Neutrophil (primary cell): ENCODE data around the gene NFATC4.

Experiments used
- H3K27ac ChIP-seq: fragments of 200-600 bp; sonication (generic); 2 replicates; pipeline ENCODE4 v1.5.1; 2016; ENCODE audit warnings: mild to moderate bottlenecking, moderate library complexity
- H3K27me3 ChIP-seq: fragments of 200-600 bp; sonication (generic); 2 replicates; pipeline ENCODE4 v1.6.0; 2016; ENCODE audit warnings: mild to moderate bottlenecking
- H3K36me3 ChIP-seq: fragments of 200-600 bp; sonication (generic); 2 replicates; pipeline ENCODE4 v1.5.1; 2017
- H3K4me1 ChIP-seq, 2 experiments: fragments of 200-600 bp in 1 of 2; sonication (generic) in 1 of 2; 1 replicate in 1 of 2; 2 replicates in 1 of 2; pipeline versions ENCODE4 v1.5.1 to v1.6.1; 2013 to 2016; ENCODE audit warnings: low read depth in 1 of 2, low read length in 1 of 2, mild to moderate bottlenecking in 1 of 2, moderate library complexity in 1 of 2; ENCODE audit not compliant: control insufficient read depth in 1 of 2, insufficient read depth in 1 of 2
- H3K4me3 ChIP-seq, 2 experiments: fragments of 200-600 bp in 1 of 2; sonication (generic) in 1 of 2; 1 replicate in 1 of 2; 2 replicates in 1 of 2; pipeline ENCODE4 v1.5.1; 2013 to 2016; ENCODE audit warnings: low read depth in 1 of 2, low read length in 1 of 2, mild to moderate bottlenecking in 1 of 2, moderate library complexity in 1 of 2
- H3K9me3 ChIP-seq: fragments of 200-600 bp; sonication (generic); 2 replicates; pipeline ENCODE4 v1.5.1; 2016
- CTCF ChIP-seq: fragments of 200-600 bp; sonication (generic); IDR thresholded peaks from 2 replicates; pipeline ENCODE4 v1.5.1; 2016; ENCODE audit warnings: antibody characterized with exemption

Gene NFATC4

GRCh38 chr14:24404814-24405213 is 36.8 kb downstream of the NFATC4 start:
- Histone ChIP-seq H3K4me3 (no peak overlapping the region), H3K9me3 (no peaks in the 10 kb centered on the region), H3K27me3 (peaks cover 2% of the 10 kb centered on the region), H3K27ac (no peak overlapping the region), H3K4me1 (no peaks in the 10 kb centered on the region), H3K36me3 (no peaks in the 10 kb centered on the region)
- no peak for TF ChIP-seq CTCF

- Histone ChIP-seq H3K27ac (no peak overlapping the region), H3K4me1 (no peaks in the 10 kb centered on the region), H3K4me3 (no peak overlapping the region), H3K36me3 (no peaks in the 10 kb centered on the region), H3K27me3 (no peaks in the 10 kb centered on the region), H3K9me3 (no peaks in the 10 kb centered on the region)
- TF ChIP-seq CTCF: no peak
These were observed 38.4 kb downstream of the NFATC4 start for GRCh38 chr14:24406416-24406815.

- no peaks in the 10 kb centered on the region for H3K36me3 ChIP-seq
- no peaks in the 10 kb centered on the region for H3K9me3 ChIP-seq
- no peak overlapping the region for H3K4me3 ChIP-seq
- TF ChIP-seq CTCF: no peak
- H3K4me1 ChIP-seq: no peaks in the 10 kb centered on the region
- no peak overlapping the region for H3K27ac ChIP-seq
- no peaks in the 10 kb centered on the region for H3K27me3 ChIP-seq
These were observed 39.8 kb downstream of the NFATC4 start for GRCh38 chr14:24407608-24408325.

- Histone ChIP-seq H3K27me3 (no peaks in the 10 kb centered on the region), H3K27ac (no peak overlapping the region), H3K9me3 (no peaks in the 10 kb centered on the region), H3K36me3 (no peaks in the 10 kb centered on the region), H3K4me1 (no peaks in the 10 kb centered on the region), H3K4me3 (no peak overlapping the region)
- TF ChIP-seq CTCF: no peak
These were observed 40.8 kb downstream of the NFATC4 start for GRCh38 chr14:24408764-24409163.

- no peaks in the 10 kb centered on the region for H3K27me3 ChIP-seq
- H3K4me3 ChIP-seq: no peak overlapping the region
- TF ChIP-seq CTCF: no peak
- no peak overlapping the region for H3K27ac ChIP-seq
- no peaks in the 10 kb centered on the region for H3K9me3 ChIP-seq
- no peaks in the 10 kb centered on the region for H3K4me1 ChIP-seq
- H3K36me3 ChIP-seq: no peaks in the 10 kb centered on the region
These were observed 41.2 kb downstream of the NFATC4 start for GRCh38 chr14:24409192-24409591.

GRCh38 chr14:24409956-24410355 is 42.0 kb downstream of the NFATC4 start:
- no peaks in the 10 kb centered on the region for H3K4me1 ChIP-seq
- no peak overlapping the region for H3K4me3 ChIP-seq
- no peak overlapping the region for H3K27ac ChIP-seq
- H3K36me3 ChIP-seq: no peaks in the 10 kb centered on the region
- H3K9me3 ChIP-seq: no peaks in the 10 kb centered on the region
- H3K27me3 ChIP-seq: no peaks in the 10 kb centered on the region
- no peak for TF ChIP-seq CTCF
